IPS-18a (cell line): ENCODE data around the gene TTBK2.

Experiments used
- H3K27ac ChIP-seq: one replicate; pipeline ENCODE4 v1.5.1; 2013; ENCODE audit warnings: low read length
- H3K27me3 ChIP-seq: one replicate; pipeline ENCODE4 v1.6.1; 2013; ENCODE audit warnings: mild to moderate bottlenecking, low read length; ENCODE audit not compliant: control insufficient read depth, insufficient read depth
- H3K36me3 ChIP-seq: one replicate; pipeline ENCODE4 v1.6.1; 2013; ENCODE audit warnings: low read depth, low read length; ENCODE audit not compliant: control insufficient read depth
- H3K4me1 ChIP-seq: one replicate; pipeline ENCODE4 v1.6.1; 2013; ENCODE audit warnings: low read depth, low read length; ENCODE audit not compliant: control insufficient read depth
- H3K4me3 ChIP-seq: one replicate; pipeline ENCODE4 v1.5.1; 2013; ENCODE audit warnings: low read length
- H3K9ac ChIP-seq: one replicate; pipeline ENCODE4 v1.6.1; 2013; ENCODE audit warnings: mild to moderate bottlenecking, low read length, moderate library complexity
- H3K9me3 ChIP-seq: one replicate; pipeline ENCODE4 v1.6.1; 2013; ENCODE audit warnings: low read depth, low read length; ENCODE audit not compliant: control insufficient read depth

The TTBK2 gene

GRCh38 chr15:42749266-42749665 is 171.3 kb downstream of the TTBK2 start:
- H3K36me3 ChIP-seq, result peaks cover 5% of the 10 kb centered on the region
- no peak overlapping the region for H3K27ac ChIP-seq
- H3K4me3 ChIP-seq, result no peak overlapping the region
- H3K9me3 ChIP-seq, result no peaks in the 10 kb centered on the region
- H3K9ac ChIP-seq, result no peak overlapping the region
- H3K27me3 ChIP-seq, result no peaks in the 10 kb centered on the region
- no peaks in the 10 kb centered on the region for H3K4me1 ChIP-seq

- Histone ChIP-seq H3K27me3 (no peaks in the 10 kb centered on the region), H3K4me3 (no peak overlapping the region), H3K9me3 (no peaks in the 10 kb centered on the region), H3K9ac (no peak overlapping the region), H3K4me1 (no peaks in the 10 kb centered on the region), H3K36me3 (no peaks in the 10 kb centered on the region), H3K27ac (no peak overlapping the region)
Observed at GRCh38 chr15:42744195-42744594, 176.4 kb downstream of the TTBK2 start.

- Histone ChIP-seq H3K4me3 (no peak overlapping the region), H3K36me3 (no peaks in the 10 kb centered on the region), H3K9ac (no peak overlapping the region), H3K4me1 (no peaks in the 10 kb centered on the region), H3K9me3 (no peaks in the 10 kb centered on the region), H3K27ac (no peak overlapping the region), H3K27me3 (no peaks in the 10 kb centered on the region)
Observed at GRCh38 chr15:42742149-42742548, 178.4 kb downstream of the TTBK2 start.

- H3K4me1 ChIP-seq, result no peaks in the 10 kb centered on the region
- H3K9me3 ChIP-seq, result no peaks in the 10 kb centered on the region
- no peak overlapping the region for H3K9ac ChIP-seq
- no peaks in the 10 kb centered on the region for H3K27me3 ChIP-seq
- no peak overlapping the region for H3K27ac ChIP-seq
- no peak overlapping the region for H3K4me3 ChIP-seq
- no peaks in the 10 kb centered on the region for H3K36me3 ChIP-seq
Observed at GRCh38 chr15:42741710-42742109, 178.9 kb downstream of the TTBK2 start.

- peaks cover 5% of the 10 kb centered on the region for H3K4me1 ChIP-seq
- no peaks in the 10 kb centered on the region for H3K27me3 ChIP-seq
- peaks cover 19% of the 10 kb centered on the region for H3K36me3 ChIP-seq
- no peaks in the 10 kb centered on the region for H3K9me3 ChIP-seq
- H3K9ac ChIP-seq, result peak overlapping the region; percentile 72
- peak overlapping the region; percentile 78 for H3K4me3 ChIP-seq
- H3K27ac ChIP-seq, result peak overlapping the region; percentile 30
Observed at GRCh38 chr15:42737529-42738328, 182.8 kb downstream of the TTBK2 start.

GRCh38 chr15:42736793-42737528 is 183.6 kb downstream of the TTBK2 start, which contains the start of gene CDAN1:
Gene CDAN1 (minus strand): TSS chr15:42737128. CDS start chr15:42737102, 26 bp downstream.
- Histone ChIP-seq H3K9me3 (no peaks in the 10 kb centered on the region), H3K36me3 (peaks cover 25% of the 10 kb centered on the region), H3K4me1 (peaks cover 5% of the 10 kb centered on the region), H3K27me3 (no peaks in the 10 kb centered on the region), H3K4me3 (peak within 1 kb of the TSS; percentile 78), H3K9ac (peak within 1 kb of the TSS; percentile 72), H3K27ac (peak within 1 kb of the TSS; percentile 30)

- Histone ChIP-seq H3K36me3 (peaks cover 28% of the 10 kb centered on the region), H3K4me3 (peak overlapping the region; percentile 78), H3K4me1 (peaks cover 5% of the 10 kb centered on the region), H3K27me3 (no peaks in the 10 kb centered on the region), H3K27ac (no peak overlapping the region), H3K9ac (peak overlapping the region; percentile 44), H3K9me3 (no peaks in the 10 kb centered on the region)
Observed at GRCh38 chr15:42736178-42736792, 184.3 kb downstream of the TTBK2 start.

GRCh38 chr15:42735382-42736165 is 185.0 kb downstream of the TTBK2 start:
- H3K9me3 ChIP-seq, result no peaks in the 10 kb centered on the region
- H3K4me3 ChIP-seq, result peak overlapping the region; percentile 78
- peaks cover 5% of the 10 kb centered on the region for H3K4me1 ChIP-seq
- H3K27ac ChIP-seq, result no peak overlapping the region
- H3K9ac ChIP-seq, result no peak overlapping the region
- H3K27me3 ChIP-seq, result no peaks in the 10 kb centered on the region
- H3K36me3 ChIP-seq, result peaks cover 35% of the 10 kb centered on the region

GRCh38 chr15:42734076-42734672 is 186.4 kb downstream of the TTBK2 start:
- no peak overlapping the region for H3K9ac ChIP-seq
- no peaks in the 10 kb centered on the region for H3K27me3 ChIP-seq
- no peaks in the 10 kb centered on the region for H3K9me3 ChIP-seq
- H3K36me3 ChIP-seq, result peaks cover 37% of the 10 kb centered on the region
- H3K27ac ChIP-seq, result no peak overlapping the region
- no peak overlapping the region for H3K4me3 ChIP-seq
- H3K4me1 ChIP-seq, result peaks cover 5% of the 10 kb centered on the region

- no peaks in the 10 kb centered on the region for H3K9me3 ChIP-seq
- H3K27me3 ChIP-seq, result no peaks in the 10 kb centered on the region
- peaks cover 42% of the 10 kb centered on the region for H3K36me3 ChIP-seq
- H3K4me3 ChIP-seq, result no peak overlapping the region
- no peak overlapping the region for H3K9ac ChIP-seq
- H3K4me1 ChIP-seq, result peaks cover 5% of the 10 kb centered on the region
- H3K27ac ChIP-seq, result no peak overlapping the region
Observed at GRCh38 chr15:42733027-42733426, 187.6 kb downstream of the TTBK2 start.
